OCI-LY1 (cell line): ENCODE data around the gene SIRPG.

ENCODE experiments used
- EZH2 ChIP-seq: fragments of 200-600 bp; sonication (generic), shearing (Covaris generic); IDR thresholded peaks from 2 replicates; pipeline ENCODE4 v1.8.0; 2017; ENCODE audit warnings: borderline replicate concordance, mixed run types, mild to moderate bottlenecking, antibody characterized with exemption, low read length, moderate library complexity, mixed read lengths
- TF ChIP-seq, protein P1 (sequence below): fragments of 200-600 bp; sonication (generic), shearing (Covaris generic); IDR thresholded peaks from 2 replicates; pipeline ENCODE4 v1.5.1; 2017; ENCODE audit warnings: mild to moderate bottlenecking, antibody characterized with exemption, low read length, moderate library complexity, mixed read lengths

GRCh38 chr20:1694672-1695071, 37.1 kb upstream of the SIRPG start:
- TF ChIP-seq EZH2, result no peak
- TF ChIP-seq, protein P1, sequence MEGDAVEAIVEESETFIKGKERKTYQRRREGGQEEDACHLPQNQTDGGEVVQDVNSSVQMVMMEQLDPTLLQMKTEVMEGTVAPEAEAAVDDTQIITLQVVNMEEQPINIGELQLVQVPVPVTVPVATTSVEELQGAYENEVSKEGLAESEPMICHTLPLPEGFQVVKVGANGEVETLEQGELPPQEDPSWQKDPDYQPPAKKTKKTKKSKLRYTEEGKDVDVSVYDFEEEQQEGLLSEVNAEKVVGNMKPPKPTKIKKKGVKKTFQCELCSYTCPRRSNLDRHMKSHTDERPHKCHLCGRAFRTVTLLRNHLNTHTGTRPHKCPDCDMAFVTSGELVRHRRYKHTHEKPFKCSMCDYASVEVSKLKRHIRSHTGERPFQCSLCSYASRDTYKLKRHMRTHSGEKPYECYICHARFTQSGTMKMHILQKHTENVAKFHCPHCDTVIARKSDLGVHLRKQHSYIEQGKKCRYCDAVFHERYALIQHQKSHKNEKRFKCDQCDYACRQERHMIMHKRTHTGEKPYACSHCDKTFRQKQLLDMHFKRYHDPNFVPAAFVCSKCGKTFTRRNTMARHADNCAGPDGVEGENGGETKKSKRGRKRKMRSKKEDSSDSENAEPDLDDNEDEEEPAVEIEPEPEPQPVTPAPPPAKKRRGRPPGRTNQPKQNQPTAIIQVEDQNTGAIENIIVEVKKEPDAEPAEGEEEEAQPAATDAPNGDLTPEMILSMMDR, result no peak
